Hepatocyte (in vitro differentiated cells): ENCODE results near the gene FSIP1. TPM values are rescaled to one million over a fixed set of nuclear protein-coding genes. Genes with fewer than 3 reads are reported as not detected.

Experiments
- DNase-seq: peaks from one replicate; pipeline ENCODE4 v3.0.0-alpha.2; 2016; ENCODE audit warnings: low spot score
- H2AFZ ChIP-seq: fragments of 200-600 bp; sonication (generic); 2 replicates; pipeline ENCODE4 v1.6.0; 2016; ENCODE audit warnings: antibody characterized with exemption, mild to moderate bottlenecking
- H3K27ac ChIP-seq: fragments of 200-600 bp; sonication (generic); 2 replicates; pipeline ENCODE4 v1.5.1; 2016; ENCODE audit warnings: mild to moderate bottlenecking
- H3K27me3 ChIP-seq: fragments of 200-600 bp; sonication (generic); 2 replicates; pipeline ENCODE4 v1.6.1; 2016
- H3K36me3 ChIP-seq: fragments of 200-600 bp; sonication (generic); replicated peaks from 2 replicates; pipeline ENCODE4 v1.5.1; 2016; ENCODE audit warnings: low read depth; ENCODE audit not compliant: insufficient read depth
- H3K4me1 ChIP-seq: fragments of 200-600 bp; sonication (generic); 2 replicates; pipeline ENCODE4 v1.5.1; 2016; ENCODE audit warnings: mild to moderate bottlenecking, moderate library complexity; ENCODE audit not compliant: insufficient read depth
- H3K4me2 ChIP-seq: fragments of 200-600 bp; sonication (generic); 2 replicates; pipeline ENCODE4 v1.6.0; 2016
- H3K4me3 ChIP-seq: fragments of 200-600 bp; sonication (generic); 2 replicates; pipeline ENCODE4 v1.5.1; 2016; ENCODE audit warnings: mild to moderate bottlenecking
- H3K79me2 ChIP-seq: fragments of 200-600 bp; sonication (generic); 2 replicates; pipeline ENCODE4 v1.6.0; 2017; ENCODE audit warnings: mild to moderate bottlenecking
- H3K9me2 ChIP-seq: fragments of 200-600 bp; sonication (generic); replicated peaks from 2 replicates; pipeline ENCODE4 v1.6.0; 2017; ENCODE audit warnings: mild to moderate bottlenecking; ENCODE audit not compliant: insufficient read depth
- H3K9me3 ChIP-seq: fragments of 200-600 bp; sonication (generic); 2 replicates; pipeline ENCODE4 v1.5.1; 2016; ENCODE audit warnings: low read depth, mild to moderate bottlenecking
- H4K20me1 ChIP-seq: fragments of 200-600 bp; sonication (generic); 2 replicates; pipeline ENCODE4 v1.6.0; 2016; ENCODE audit warnings: mild to moderate bottlenecking; ENCODE audit not compliant: insufficient read depth, poor library complexity, severe bottlenecking
- EZH2 ChIP-seq: fragments of 200-600 bp; sonication (generic); IDR thresholded peaks from 2 replicates; pipeline ENCODE4 v1.6.1; 2016; ENCODE audit warnings: antibody characterized with exemption, mild to moderate bottlenecking, borderline replicate concordance
- EZH2phosphoT487 ChIP-seq: fragments of 200-600 bp; sonication (generic); IDR thresholded peaks from one replicate; pipeline ENCODE4 v1.6.1; 2018; ENCODE audit warnings: antibody characterized with exemption, mild to moderate bottlenecking, low read depth, moderate library complexity; ENCODE audit not compliant: unreplicated experiment, severe bottlenecking
- WGBS: methylation state at CpG from one replicate; pipeline ENCODE4 v1.1.6; 2016; ENCODE audit warnings: low lambda C conversion rate; ENCODE audit errors: missing lambda C conversion rate; 5-methylcytosine and 5-hydroxymethylcytosine counted together
- polyA plus RNA-seq: library from polyadenylated mRNA; unstranded; fragments of >200 nt; fragmentation: Nextera tagmentation; extraction: Ambion mirVana; gene quantifications from 2 replicates; pipeline ENCODE4 v1.2.1, GENCODE V29; 2016
- total RNA-seq: library from RNA; depleted of rRNA; stranded (reverse); fragments of >200 nt; gene quantifications from 2 replicates; pipeline ENCODE4 v1.2.3, GENCODE V29; 2014
- TF ChIP-seq, protein P1 (sequence below): fragments of 200-600 bp; sonication (generic); IDR thresholded peaks from 2 replicates; pipeline ENCODE4 v1.5.1; 2016; ENCODE audit warnings: antibody characterized with exemption, mild to moderate bottlenecking; ENCODE audit not compliant: poor library complexity

Gene FSIP1
- total and polyA plus RNA-seq, 2 experiments from 2014 or later = 0.60 to 0.79 TPM

DNA sequence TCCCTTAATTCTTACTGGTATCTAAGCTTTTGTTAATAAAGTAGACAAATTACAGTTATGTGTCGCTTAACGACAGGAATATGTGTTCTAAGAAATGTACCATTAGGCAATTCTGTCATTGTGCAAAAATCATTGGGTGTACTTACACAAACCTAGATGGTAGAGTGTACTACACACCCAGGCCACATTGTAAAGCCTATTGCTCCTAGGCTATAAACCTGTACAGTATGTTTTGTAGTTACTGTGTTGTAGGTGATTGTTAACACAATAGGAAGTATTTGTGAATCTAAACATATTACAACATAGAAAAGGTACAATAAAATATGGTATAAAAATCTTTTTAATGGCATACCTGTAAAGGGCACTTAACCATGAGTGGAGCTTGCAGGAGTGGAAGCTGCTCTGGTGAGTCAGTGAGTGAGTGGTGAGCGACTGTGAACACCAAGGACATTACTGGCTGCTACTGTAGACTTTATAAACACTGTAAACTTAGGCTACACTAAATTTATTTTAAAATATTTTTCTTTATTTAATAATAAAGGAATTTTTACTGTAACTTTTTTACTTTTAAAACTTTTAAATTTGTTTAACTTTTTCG lies 47.4 kb downstream of the FSIP1 start:
- Histone ChIP-seq H3K4me3 (no peak overlapping the region), H4K20me1 (no peaks in the 10 kb centered on the region), H3K9me3 (no peaks in the 10 kb centered on the region), H3K4me2 (no peak overlapping the region), H3K79me2 (no peaks in the 10 kb centered on the region), H3K27ac (no peak overlapping the region), H3K4me1 (peaks cover 8% of the 10 kb centered on the region), H3K36me3 (no peaks in the 10 kb centered on the region), H3K9me2 (no peaks in the 10 kb centered on the region), H3K27me3 (no peaks in the 10 kb centered on the region), H2AFZ (no peak overlapping the region)
- DNase-seq = no peak
- WGBS = 94% methylated on average over 4 of the region's 4 CpGs
- no peak for TF ChIP-seq EZH2phosphoT487
- TF ChIP-seq, protein P1, sequence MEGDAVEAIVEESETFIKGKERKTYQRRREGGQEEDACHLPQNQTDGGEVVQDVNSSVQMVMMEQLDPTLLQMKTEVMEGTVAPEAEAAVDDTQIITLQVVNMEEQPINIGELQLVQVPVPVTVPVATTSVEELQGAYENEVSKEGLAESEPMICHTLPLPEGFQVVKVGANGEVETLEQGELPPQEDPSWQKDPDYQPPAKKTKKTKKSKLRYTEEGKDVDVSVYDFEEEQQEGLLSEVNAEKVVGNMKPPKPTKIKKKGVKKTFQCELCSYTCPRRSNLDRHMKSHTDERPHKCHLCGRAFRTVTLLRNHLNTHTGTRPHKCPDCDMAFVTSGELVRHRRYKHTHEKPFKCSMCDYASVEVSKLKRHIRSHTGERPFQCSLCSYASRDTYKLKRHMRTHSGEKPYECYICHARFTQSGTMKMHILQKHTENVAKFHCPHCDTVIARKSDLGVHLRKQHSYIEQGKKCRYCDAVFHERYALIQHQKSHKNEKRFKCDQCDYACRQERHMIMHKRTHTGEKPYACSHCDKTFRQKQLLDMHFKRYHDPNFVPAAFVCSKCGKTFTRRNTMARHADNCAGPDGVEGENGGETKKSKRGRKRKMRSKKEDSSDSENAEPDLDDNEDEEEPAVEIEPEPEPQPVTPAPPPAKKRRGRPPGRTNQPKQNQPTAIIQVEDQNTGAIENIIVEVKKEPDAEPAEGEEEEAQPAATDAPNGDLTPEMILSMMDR = no peak
- no peak for TF ChIP-seq EZH2

DNA sequence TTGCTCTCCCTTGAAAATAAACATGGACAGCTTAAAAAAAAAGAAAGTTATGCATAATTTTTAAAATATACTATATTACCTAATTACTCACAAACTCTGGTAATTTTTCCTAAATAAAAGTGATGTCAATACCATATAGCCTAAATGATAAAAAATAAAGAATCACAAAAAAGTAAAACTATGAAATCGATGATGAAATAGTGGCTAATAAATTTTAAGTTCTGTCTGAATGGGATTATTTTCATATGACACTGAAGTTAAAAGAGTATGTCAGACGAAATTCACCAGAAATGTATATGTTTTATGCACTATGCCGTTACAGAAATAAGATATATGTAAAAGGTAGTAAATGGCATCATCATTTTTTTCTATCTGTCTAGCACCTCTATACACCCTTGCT lies 51.4 kb downstream of the FSIP1 start:
- Histone ChIP-seq H3K9me3 (no peaks in the 10 kb centered on the region), H3K4me3 (no peak overlapping the region), H3K79me2 (no peaks in the 10 kb centered on the region), H3K27ac (no peak overlapping the region), H3K36me3 (no peaks in the 10 kb centered on the region), H2AFZ (no peak overlapping the region), H3K9me2 (no peaks in the 10 kb centered on the region), H3K4me1 (peaks cover 9% of the 10 kb centered on the region), H4K20me1 (no peaks in the 10 kb centered on the region), H3K4me2 (no peak overlapping the region), H3K27me3 (no peaks in the 10 kb centered on the region)
- no peak for DNase-seq
- TF ChIP-seq EZH2phosphoT487 = no peak
- no peak for TF ChIP-seq EZH2
- TF ChIP-seq, protein P1 = no peak
- WGBS = 96% methylated on average over 3 of the region's 3 CpGs

- Histone ChIP-seq H3K27ac (no peak overlapping the region), H3K4me2 (peak overlapping the region; percentile 54), H3K9me3 (no peaks in the 10 kb centered on the region), H3K4me3 (no peak overlapping the region), H3K27me3 (no peaks in the 10 kb centered on the region), H3K9me2 (no peaks in the 10 kb centered on the region), H3K4me1 (peaks cover 9% of the 10 kb centered on the region), H3K36me3 (no peaks in the 10 kb centered on the region), H3K79me2 (no peaks in the 10 kb centered on the region), H2AFZ (peak overlapping the region; percentile 15), H4K20me1 (no peaks in the 10 kb centered on the region)
- DNase-seq = peak; percentile 18
- no peak for TF ChIP-seq EZH2phosphoT487
- 44% methylated on average over 5 of the region's 5 CpGs for WGBS
Observed at GRCh38 chr15:39730552-39730951, 52.1 kb downstream of the FSIP1 start.

DNA sequence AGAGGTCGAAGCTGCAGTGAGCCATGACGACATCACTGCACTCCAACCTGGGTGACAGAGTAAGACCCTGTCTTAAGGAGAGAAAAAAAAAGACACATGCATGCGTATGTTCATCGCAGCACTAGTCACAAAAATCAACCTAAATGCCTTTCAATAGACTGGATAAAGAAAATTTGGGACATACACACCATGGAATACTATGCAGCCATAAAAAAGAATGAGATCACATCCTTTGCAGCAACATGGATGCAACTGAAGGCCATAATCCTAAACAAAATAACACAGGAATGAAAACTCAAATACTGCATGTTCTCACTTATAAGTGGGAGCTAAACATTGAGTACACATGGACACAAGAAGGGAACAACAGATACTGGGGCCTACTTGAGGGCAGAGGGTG lies 53.1 kb downstream of the FSIP1 start:
- DNase-seq = no peak
- H4K20me1 ChIP-seq = no peaks in the 10 kb centered on the region
- H3K9me2 ChIP-seq = no peaks in the 10 kb centered on the region
- H3K4me1 ChIP-seq = peaks cover 9% of the 10 kb centered on the region
- H3K4me3 ChIP-seq = no peak overlapping the region
- H3K27me3 ChIP-seq = no peaks in the 10 kb centered on the region
- H2AFZ ChIP-seq = no peak overlapping the region
- H3K36me3 ChIP-seq = no peaks in the 10 kb centered on the region
- no peaks in the 10 kb centered on the region for H3K9me3 ChIP-seq
- TF ChIP-seq, protein P1 = no peak
- no peak for TF ChIP-seq EZH2phosphoT487
- TF ChIP-seq EZH2 = no peak
- no peaks in the 10 kb centered on the region for H3K79me2 ChIP-seq
- no peak overlapping the region for H3K4me2 ChIP-seq
- no peak overlapping the region for H3K27ac ChIP-seq
- WGBS = 97% methylated on average over 4 of the region's 4 CpGs
